ENCODE results near the gene ARL13B.
A peak's percentile ranks its signal among the peaks of the same experiment; 100 is the strongest.

ARL13B gene

DNA sequence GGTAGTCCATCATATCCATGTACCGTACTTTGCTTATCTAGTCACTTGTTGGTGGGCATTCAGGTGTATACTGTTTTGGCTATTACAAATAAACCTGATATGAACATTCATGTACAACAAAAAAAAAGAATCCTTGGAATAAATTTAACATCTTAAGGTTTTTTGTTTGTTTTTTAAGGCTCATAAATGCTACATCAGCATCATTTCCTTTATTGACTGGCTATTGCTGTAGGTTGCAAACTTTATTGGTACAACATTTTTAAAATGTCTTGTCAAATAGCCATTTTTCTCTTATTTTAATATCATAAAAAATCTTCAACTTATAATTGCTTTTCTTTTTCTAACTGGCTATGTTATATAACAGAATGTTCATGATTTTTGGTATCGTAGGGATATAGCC, 66.6 kb downstream of the ARL13B start:
- TF ChIP-seq POLR2A (IDR thresholded peaks at IDR 0.05; ENCODE audit: low read depth, low read length) (no peak), POU2F2 (IDR thresholded peaks at IDR 0.05; ENCODE audit: low read depth, low read length) (no peak), PAX5 (IDR thresholded peaks at IDR 0.05; ENCODE audit: insufficient read depth, low read length, severe bottlenecking) (no peak), POLR2AphosphoS5 (IDR thresholded peaks at IDR 0.05; ENCODE audit: low read depth, low read length) (no peak)
- no peak for FAIRE-seq

DNA sequence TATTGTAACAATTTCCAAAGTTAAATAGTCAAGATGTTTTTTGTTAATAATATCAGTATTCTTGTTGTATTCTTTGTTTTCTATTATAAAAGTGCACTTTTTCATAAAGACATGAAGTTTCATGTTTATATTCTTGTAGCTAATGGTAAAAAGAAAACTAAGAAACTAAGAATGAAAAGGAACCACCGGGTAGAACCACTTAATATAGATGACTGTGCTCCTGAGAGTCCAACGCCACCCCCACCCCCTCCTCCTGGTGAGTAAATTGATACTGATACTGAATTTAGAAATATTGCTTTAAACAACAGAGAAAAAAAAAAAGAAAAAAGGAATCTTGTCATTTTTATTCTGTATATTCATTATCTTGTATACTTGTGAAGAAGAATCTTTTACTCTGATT, 69.3 kb downstream of the ARL13B start:
- TF ChIP-seq POU2F2 (IDR thresholded peaks at IDR 0.05; ENCODE audit: low read depth, low read length), result no peak
- no peak for TF ChIP-seq POLR2A (IDR thresholded peaks at IDR 0.05; ENCODE audit: low read depth, low read length)
- no peak for TF ChIP-seq TAF1 (IDR thresholded peaks at IDR 0.05; ENCODE audit: low read depth, low read length)
- no peak for TF ChIP-seq PAX5 (IDR thresholded peaks at IDR 0.05; ENCODE audit: insufficient read depth, low read length, severe bottlenecking)
- no peak for TF ChIP-seq SPI1 (IDR thresholded peaks at IDR 0.05; ENCODE audit: low read depth, low read length)
- no peak for TF ChIP-seq POLR2AphosphoS5 (IDR thresholded peaks at IDR 0.05; ENCODE audit: low read depth, low read length)
- no peak for DNase-seq (ENCODE audit: insufficient read length, low spot score)
- no peak for FAIRE-seq

More for the DNA sequence above, 66.6 kb downstream of the ARL13B start:
- no peak for DNase-seq (ENCODE audit: insufficient read length, low spot score)

DNA sequence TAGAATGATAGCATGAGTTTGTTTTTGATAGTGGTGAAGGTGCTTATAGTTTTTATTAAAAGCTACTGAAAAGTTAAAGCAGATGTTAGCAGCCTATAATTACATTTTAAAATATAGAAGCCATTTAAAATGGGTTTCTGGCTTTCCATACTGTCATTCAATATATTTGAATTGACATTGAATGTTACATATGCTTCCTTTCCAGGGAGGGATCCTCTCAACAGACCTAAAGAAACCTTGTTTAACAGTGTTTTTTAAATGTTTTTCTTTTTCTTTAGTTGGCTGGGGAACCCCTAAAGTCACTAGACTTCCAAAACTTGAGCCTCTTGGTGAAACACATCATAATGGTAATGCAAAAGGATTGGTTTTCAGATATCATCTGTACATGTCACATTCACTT, 70.6 kb downstream of the ARL13B start:
- TF ChIP-seq SPI1 (IDR thresholded peaks at IDR 0.05; ENCODE audit: low read depth, low read length), result no peak
- no peak for TF ChIP-seq POLR2A (IDR thresholded peaks at IDR 0.05; ENCODE audit: low read depth, low read length)
- TF ChIP-seq POLR2AphosphoS5 (IDR thresholded peaks at IDR 0.05; ENCODE audit: low read depth, low read length), result no peak
- TF ChIP-seq PAX5 (IDR thresholded peaks at IDR 0.05; ENCODE audit: insufficient read depth, low read length, severe bottlenecking), result no peak
- TF ChIP-seq POU2F2 (IDR thresholded peaks at IDR 0.05; ENCODE audit: low read depth, low read length), result no peak
- TF ChIP-seq TAF1 (IDR thresholded peaks at IDR 0.05; ENCODE audit: low read depth, low read length), result no peak
- FAIRE-seq (no peak), DNase-seq (ENCODE audit: insufficient read length, low spot score) (no peak)

DNA sequence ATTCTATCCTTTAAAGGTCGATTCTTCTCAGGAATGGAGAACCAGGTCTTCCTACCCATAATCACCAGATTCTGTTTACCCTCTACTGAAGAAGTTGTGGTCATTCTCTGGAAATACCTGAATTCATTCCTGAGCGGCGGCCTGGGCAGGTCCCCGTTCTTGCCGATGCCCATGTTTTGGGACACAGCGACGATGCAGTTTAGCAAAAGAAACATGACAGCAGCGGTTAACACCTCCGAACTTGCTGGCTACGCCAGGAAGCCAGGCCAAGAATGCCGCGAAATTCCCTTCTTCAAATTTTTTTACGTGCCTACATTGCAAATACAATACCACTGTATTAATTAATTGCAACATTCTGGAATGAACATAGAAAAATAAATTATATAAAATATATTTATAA, 81.3 kb downstream of the ARL13B start:
- DNase-seq (ENCODE audit: insufficient read length, low spot score) (no peak), FAIRE-seq (no peak)
- TF ChIP-seq POLR2AphosphoS5 (IDR thresholded peaks at IDR 0.05; ENCODE audit: low read depth, low read length) (no peak), PAX5 (IDR thresholded peaks at IDR 0.05; ENCODE audit: insufficient read depth, low read length, severe bottlenecking) (no peak), SPI1 (IDR thresholded peaks at IDR 0.05; ENCODE audit: low read depth, low read length) (no peak), POLR2A (IDR thresholded peaks at IDR 0.05; ENCODE audit: low read depth, low read length) (no peak), POU2F2 (IDR thresholded peaks at IDR 0.05; ENCODE audit: low read depth, low read length) (no peak), TAF1 (IDR thresholded peaks at IDR 0.05; ENCODE audit: low read depth, low read length) (no peak)

DNA sequence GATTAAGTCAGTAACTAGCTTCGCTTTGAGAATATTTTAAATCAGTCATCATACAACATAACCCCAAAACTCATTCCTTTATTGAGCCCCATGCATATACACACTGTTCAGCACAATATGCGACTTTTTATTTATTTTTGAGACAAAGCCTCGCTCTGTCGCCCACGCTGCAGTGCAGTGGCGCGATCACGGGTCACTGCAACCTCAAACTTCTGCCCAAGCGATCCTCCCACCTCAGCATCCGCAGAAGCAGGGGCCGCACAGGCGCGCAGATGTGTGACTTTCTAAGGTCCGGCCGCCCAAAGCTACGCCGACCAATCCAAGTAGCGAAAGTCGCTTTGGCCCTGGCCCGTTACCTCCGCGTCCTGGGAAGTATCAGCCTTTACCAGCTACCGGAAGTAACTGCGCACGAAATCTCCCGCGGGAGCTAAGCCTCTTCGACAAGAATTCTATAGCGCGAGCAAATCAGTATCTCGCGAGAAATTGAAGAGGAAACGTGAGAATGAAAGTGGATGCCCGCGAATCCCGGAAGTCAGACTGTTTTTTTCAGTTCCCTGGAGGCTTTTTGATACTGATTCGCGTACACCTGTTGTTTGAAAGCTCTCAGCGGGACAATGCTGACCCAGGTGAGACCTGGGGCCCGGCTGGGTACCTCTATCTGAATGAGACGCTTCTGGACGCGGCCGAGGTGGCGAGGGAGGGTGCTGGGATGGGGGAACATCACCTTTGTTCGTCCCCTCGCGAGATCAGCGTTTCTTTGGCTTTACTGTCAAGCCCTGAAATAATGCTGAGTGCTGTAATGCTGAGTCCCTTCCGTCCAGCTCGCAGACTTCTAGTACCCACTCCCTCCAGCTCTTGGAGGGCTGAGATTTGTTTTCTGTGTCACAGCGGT, 82.8 kb downstream of the ARL13B start, which contains the start of the genes DHFR2 and NSUN3:
TSS of gene DHFR2 (minus strand) at position 404 of the 892 bp plus-strand sequence. CDS start 1,405 bp downstream, outside the sequence.
TSS of gene NSUN3 (plus strand) at position 549 of the 892 bp plus-strand sequence. CDS start at position 615, 66 bp downstream.
- peak; percentile 96 for FAIRE-seq
- DNase-seq (ENCODE audit: insufficient read length, low spot score), result peak; percentile 41
- peak; percentile 76 for TF ChIP-seq TAF1 (IDR thresholded peaks at IDR 0.05; ENCODE audit: low read depth, low read length)
- no peak; the same call in 1 of the 2 replicates for TF ChIP-seq SPI1 (IDR thresholded peaks at IDR 0.05; ENCODE audit: low read depth, low read length)
- TF ChIP-seq POU2F2 (IDR thresholded peaks at IDR 0.05; ENCODE audit: low read depth, low read length), result peak; percentile 50
- TF ChIP-seq POLR2A (IDR thresholded peaks at IDR 0.05; ENCODE audit: low read depth, low read length), result peak; percentile 69
- TF ChIP-seq POLR2AphosphoS5 (IDR thresholded peaks at IDR 0.05; ENCODE audit: low read depth, low read length), result peak; percentile 88
- peak; percentile 33 for TF ChIP-seq PAX5 (IDR thresholded peaks at IDR 0.05; ENCODE audit: insufficient read depth, low read length, severe bottlenecking)

DNA sequence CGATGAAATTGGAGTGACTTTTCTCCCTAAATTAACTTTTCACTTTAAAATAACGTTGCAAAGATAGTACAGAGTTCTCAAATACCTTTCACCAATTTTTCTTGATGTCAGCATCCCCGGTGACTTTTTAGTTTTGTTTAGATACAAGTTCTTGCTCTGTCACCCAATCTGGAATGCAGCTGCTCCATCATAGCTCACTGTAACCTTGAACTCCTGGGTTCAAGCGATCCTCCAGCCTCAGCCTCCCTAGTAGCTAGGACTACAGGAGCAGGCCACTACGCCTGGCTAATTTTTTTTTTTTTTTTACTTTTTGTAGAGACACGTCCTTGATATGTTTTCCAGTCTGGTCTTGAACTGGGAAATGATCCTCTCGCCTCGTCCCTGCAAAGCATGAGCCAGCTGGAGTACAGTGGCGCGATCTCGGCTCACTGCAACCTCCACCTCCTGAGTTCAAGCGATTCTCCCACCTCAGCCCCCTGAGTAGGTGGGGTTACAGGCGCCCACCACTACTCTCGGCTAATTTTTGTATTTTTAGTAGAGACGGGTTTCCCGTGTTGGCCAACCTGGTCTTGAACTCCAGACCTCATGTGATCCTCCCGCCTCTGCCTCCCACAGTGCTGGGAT, 83.7 kb downstream of the ARL13B start:
- FAIRE-seq, result no peak

DNA sequence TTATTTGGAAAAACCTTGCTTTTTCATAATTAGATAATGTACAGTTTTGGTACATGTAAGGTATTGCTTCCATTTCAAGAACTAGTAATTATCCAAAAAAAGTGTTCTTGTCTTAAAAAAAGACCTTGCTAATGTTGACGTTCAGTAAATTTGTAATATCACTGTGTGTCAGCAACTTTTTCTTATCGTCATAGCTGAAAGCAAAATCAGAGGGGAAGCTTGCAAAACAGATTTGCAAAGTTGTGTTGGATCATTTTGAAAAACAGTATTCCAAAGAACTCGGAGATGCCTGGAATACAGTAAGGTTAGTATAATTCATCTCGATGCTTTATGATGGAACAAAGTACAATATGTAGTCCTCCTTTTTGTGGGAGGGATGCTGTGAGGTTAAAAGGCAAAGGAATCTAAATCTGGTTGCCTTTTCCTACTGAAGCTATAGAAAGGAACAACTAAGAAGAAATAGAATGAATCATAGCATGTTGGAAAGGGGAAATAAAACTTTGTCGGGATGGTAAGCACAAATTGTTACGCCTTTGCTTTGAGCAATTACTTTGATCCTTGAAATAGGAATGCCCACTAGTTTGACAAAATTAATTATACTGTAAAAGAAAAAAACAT, 84.4 kb downstream of the ARL13B start:
- TF ChIP-seq POU2F2 (IDR thresholded peaks at IDR 0.05; ENCODE audit: low read depth, low read length) (no peak), SPI1 (IDR thresholded peaks at IDR 0.05; ENCODE audit: low read depth, low read length) (no peak), TAF1 (IDR thresholded peaks at IDR 0.05; ENCODE audit: low read depth, low read length) (no peak), PAX5 (IDR thresholded peaks at IDR 0.05; ENCODE audit: insufficient read depth, low read length, severe bottlenecking) (no peak), POLR2A (IDR thresholded peaks at IDR 0.05; ENCODE audit: low read depth, low read length) (no peak), POLR2AphosphoS5 (IDR thresholded peaks at IDR 0.05; ENCODE audit: low read depth, low read length) (no peak)
- FAIRE-seq (peak; percentile 20), DNase-seq (ENCODE audit: insufficient read length, low spot score) (no peak)

More for the DNA sequence above, 83.7 kb downstream of the ARL13B start:
- TF ChIP-seq POLR2A (IDR thresholded peaks at IDR 0.05; ENCODE audit: low read depth, low read length), result no peak
- TF ChIP-seq POU2F2 (IDR thresholded peaks at IDR 0.05; ENCODE audit: low read depth, low read length), result no peak
- TF ChIP-seq POLR2AphosphoS5 (IDR thresholded peaks at IDR 0.05; ENCODE audit: low read depth, low read length), result no peak
- TF ChIP-seq SPI1 (IDR thresholded peaks at IDR 0.05; ENCODE audit: low read depth, low read length), result no peak
- no peak for TF ChIP-seq PAX5 (IDR thresholded peaks at IDR 0.05; ENCODE audit: insufficient read depth, low read length, severe bottlenecking)
- no peak for TF ChIP-seq TAF1 (IDR thresholded peaks at IDR 0.05; ENCODE audit: low read depth, low read length)
- DNase-seq (ENCODE audit: insufficient read length, low spot score), result no peak

DNA sequence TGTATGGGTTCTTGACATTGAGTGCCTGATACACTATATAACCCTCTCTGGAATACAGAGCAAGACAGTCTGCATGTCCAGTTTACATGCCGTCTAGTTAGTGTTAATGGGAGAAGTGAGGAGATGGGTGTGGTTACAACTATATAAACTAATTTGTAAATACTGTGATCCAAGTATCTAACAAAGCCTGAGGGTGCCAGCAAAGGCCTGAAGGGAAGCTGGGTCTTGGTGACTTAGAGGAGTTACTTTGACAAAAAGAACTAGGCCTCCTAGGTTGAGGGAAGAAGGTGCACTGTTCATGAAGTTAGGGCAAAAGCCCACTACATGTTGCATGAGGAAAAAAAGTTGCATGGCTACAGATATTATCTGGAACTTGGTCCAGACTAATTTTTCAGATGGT, 85.2 kb downstream of the ARL13B start:
- DNase-seq (ENCODE audit: insufficient read length, low spot score) (no peak), FAIRE-seq (no peak)
- TF ChIP-seq PAX5 (IDR thresholded peaks at IDR 0.05; ENCODE audit: insufficient read depth, low read length, severe bottlenecking), result no peak
- no peak for TF ChIP-seq SPI1 (IDR thresholded peaks at IDR 0.05; ENCODE audit: low read depth, low read length)
- no peak for TF ChIP-seq TAF1 (IDR thresholded peaks at IDR 0.05; ENCODE audit: low read depth, low read length)
- no peak for TF ChIP-seq POLR2AphosphoS5 (IDR thresholded peaks at IDR 0.05; ENCODE audit: low read depth, low read length)
- TF ChIP-seq POLR2A (IDR thresholded peaks at IDR 0.05; ENCODE audit: low read depth, low read length), result no peak
- no peak for TF ChIP-seq POU2F2 (IDR thresholded peaks at IDR 0.05; ENCODE audit: low read depth, low read length)
